Central memory CD4-positive, alpha-beta T cell (primary cell): Measurements from ENCODE around the gene MCAT.

Experiments
- DNase-seq: peaks from one replicate; pipeline ENCODE4 v3.0.0; 2022
- total RNA-seq, 3 experiments: gene quantifications; one replicate each; lab custom pipeline; 2026; lab: John Stamatoyannopoulos, UW

MCAT gene
- total RNA-seq = 3.9 to 24.6 (median 6.6) reads per million in 3 experiments

GRCh38 chr22:43142880-43143562 lies at the start of gene MCAT:
TSS of gene MCAT (minus strand) at chr22:43143398. CDS start at chr22:43143348, 50 bp downstream.
- peak; percentile 81 for DNase-seq

- DNase-seq = no peak
Measured at GRCh38 chr22:43191831-43192230, 48.6 kb upstream of the MCAT start.

GRCh38 chr22:43188829-43189545 lies 45.8 kb upstream of the MCAT start:
- DNase-seq = no peak

- peak; percentile 96 for DNase-seq
Measured at GRCh38 chr22:43187171-43188099, 44.2 kb upstream of the MCAT start.

GRCh38 chr22:43186272-43187170 lies 43.3 kb upstream of the MCAT start, which contains the start of gene TTLL12:
TSS of gene TTLL12 (minus strand) at chr22:43187134. CDS start at chr22:43187069, 65 bp downstream.
- DNase-seq = peak; percentile 64

GRCh38 chr22:43185860-43186261 lies 42.7 kb upstream of the MCAT start:
- DNase-seq = no peak

GRCh38 chr22:43183496-43184277 lies 40.5 kb upstream of the MCAT start:
- no peak for DNase-seq

- no peak for DNase-seq
Measured at GRCh38 chr22:43182726-43183125, 39.5 kb upstream of the MCAT start.

GRCh38 chr22:43182118-43182517 lies 38.9 kb upstream of the MCAT start:
- no peak for DNase-seq

- no peak for DNase-seq
Measured at GRCh38 chr22:43181321-43182076, 38.3 kb upstream of the MCAT start.

GRCh38 chr22:43180670-43181069 lies 37.5 kb upstream of the MCAT start:
- DNase-seq = no peak

- DNase-seq = no peak
Measured at GRCh38 chr22:43179911-43180195, 36.7 kb upstream of the MCAT start.

GRCh38 chr22:43179146-43179910 lies 36.1 kb upstream of the MCAT start:
- no peak for DNase-seq

GRCh38 chr22:43177479-43177878 lies 34.3 kb upstream of the MCAT start:
- no peak for DNase-seq

- DNase-seq = no peak
Measured at GRCh38 chr22:43176090-43176489, 32.9 kb upstream of the MCAT start.

- DNase-seq = no peak
Measured at GRCh38 chr22:43174941-43175531, 31.8 kb upstream of the MCAT start.

GRCh38 chr22:43173976-43174720 lies 30.9 kb upstream of the MCAT start:
- DNase-seq = no peak

GRCh38 chr22:43173566-43173965 lies 30.4 kb upstream of the MCAT start:
- DNase-seq = no peak

- DNase-seq = no peak
Measured at GRCh38 chr22:43172191-43172590, 29.0 kb upstream of the MCAT start.
